Parathyroid adenoma (tissue), 2 donors: ENCODE results near the gene TBC1D7.

Experiments used
- H2AFZ ChIP-seq: fragments of 300-600 bp; sonication (generic); one replicate; pipeline ENCODE4 v1.7.0; 2017; ENCODE audit warnings: antibody characterized with exemption, mild to moderate bottlenecking
- H3K27ac ChIP-seq: fragments of 300-600 bp; sonication (generic); one replicate; pipeline ENCODE4 v1.7.0; 2017
- H3K27me3 ChIP-seq: fragments of 300-600 bp; sonication (generic); one replicate; pipeline ENCODE4 v1.7.0; 2017; ENCODE audit warnings: low read length; ENCODE audit not compliant: control insufficient read depth, insufficient read depth
- H3K36me3 ChIP-seq: fragments of 300-600 bp; sonication (generic); one replicate; pipeline ENCODE4 v1.7.0; 2017; ENCODE audit warnings: low read length; ENCODE audit not compliant: control insufficient read depth, insufficient read depth
- H3K4me1 ChIP-seq: fragments of 300-600 bp; sonication (generic); one replicate; pipeline ENCODE4 v1.7.0; 2017; ENCODE audit warnings: control low read depth
- H3K4me2 ChIP-seq: fragments of 300-600 bp; sonication (generic); one replicate; pipeline ENCODE4 v1.7.0; 2017; ENCODE audit warnings: low read length
- H3K4me3 ChIP-seq: fragments of 300-600 bp; sonication (generic); one replicate; pipeline ENCODE4 v1.7.0; 2017; ENCODE audit warnings: low read depth, low read length
- H3K79me2 ChIP-seq: fragments of 300-600 bp; sonication (generic); one replicate; pipeline ENCODE4 v1.7.0; 2017; ENCODE audit warnings: control low read depth
- H3K9ac ChIP-seq: fragments of 300-600 bp; sonication (generic); one replicate; pipeline ENCODE4 v1.7.0; 2017; ENCODE audit warnings: mild to moderate bottlenecking
- H3K9me3 ChIP-seq: fragments of 300-600 bp; sonication (generic); one replicate; pipeline ENCODE4 v1.7.0; 2017; ENCODE audit warnings: low read length; ENCODE audit not compliant: control insufficient read depth
- CTCF ChIP-seq: fragments of 300-600 bp; sonication (generic); IDR thresholded peaks from one replicate; pipeline ENCODE4 v1.7.0; 2017; ENCODE audit warnings: antibody characterized with exemption, mild to moderate bottlenecking
- donor health status: primary hyperparathyroidism.

TBC1D7 gene

GRCh38 chr6:13373488-13373886, 45.1 kb upstream of the TBC1D7 start:
- TF ChIP-seq CTCF, result no peak
- Histone ChIP-seq H3K4me3 (no peak overlapping the region), H2AFZ (no peak overlapping the region), H3K27ac (no peak overlapping the region), H3K4me1 (peaks cover 3% of the 10 kb centered on the region), H3K36me3 (no peaks in the 10 kb centered on the region), H3K27me3 (no peaks in the 10 kb centered on the region), H3K9ac (no peak overlapping the region), H3K4me2 (no peak overlapping the region), H3K79me2 (peaks cover 4% of the 10 kb centered on the region), H3K9me3 (no peaks in the 10 kb centered on the region)

GRCh38 chr6:13372688-13373487, 44.6 kb upstream of the TBC1D7 start:
- no peak overlapping the region for H3K4me2 ChIP-seq
- no peak overlapping the region for H3K4me3 ChIP-seq
- H3K9ac ChIP-seq, result no peak overlapping the region
- peaks cover 4% of the 10 kb centered on the region for H3K79me2 ChIP-seq
- H2AFZ ChIP-seq, result no peak overlapping the region
- no peaks in the 10 kb centered on the region for H3K36me3 ChIP-seq
- no peak overlapping the region for H3K27ac ChIP-seq
- peaks cover 3% of the 10 kb centered on the region for H3K4me1 ChIP-seq
- no peak for TF ChIP-seq CTCF
- no peaks in the 10 kb centered on the region for H3K9me3 ChIP-seq
- H3K27me3 ChIP-seq, result no peaks in the 10 kb centered on the region

GRCh38 chr6:13372076-13372475, 43.7 kb upstream of the TBC1D7 start:
- H3K27ac ChIP-seq, result no peak overlapping the region
- H3K9ac ChIP-seq, result no peak overlapping the region
- H3K4me2 ChIP-seq, result no peak overlapping the region
- H3K4me1 ChIP-seq, result peaks cover 3% of the 10 kb centered on the region
- TF ChIP-seq CTCF, result no peak
- H3K79me2 ChIP-seq, result peaks cover 4% of the 10 kb centered on the region
- no peaks in the 10 kb centered on the region for H3K36me3 ChIP-seq
- no peak overlapping the region for H3K4me3 ChIP-seq
- no peak overlapping the region for H2AFZ ChIP-seq
- H3K9me3 ChIP-seq, result no peaks in the 10 kb centered on the region
- no peaks in the 10 kb centered on the region for H3K27me3 ChIP-seq

GRCh38 chr6:13371421-13372072, 43.2 kb upstream of the TBC1D7 start:
- H3K27ac ChIP-seq, result no peak overlapping the region
- H3K9ac ChIP-seq, result no peak overlapping the region
- no peaks in the 10 kb centered on the region for H3K9me3 ChIP-seq
- no peak overlapping the region for H3K4me3 ChIP-seq
- H3K27me3 ChIP-seq, result no peaks in the 10 kb centered on the region
- H3K36me3 ChIP-seq, result no peaks in the 10 kb centered on the region
- no peak overlapping the region for H2AFZ ChIP-seq
- peaks cover 4% of the 10 kb centered on the region for H3K79me2 ChIP-seq
- peaks cover 3% of the 10 kb centered on the region for H3K4me1 ChIP-seq
- H3K4me2 ChIP-seq, result no peak overlapping the region
- TF ChIP-seq CTCF, result no peak
